GM12891 (cell line): ENCODE data around the gene FAM216B.

Source experiments
- PAX5 ChIP-seq: IDR thresholded peaks from 2 replicates; pipeline ENCODE4 v1.6.1; 2011; ENCODE audit warnings: low read length, moderate library complexity, mild to moderate bottlenecking; ENCODE audit not compliant: insufficient read depth, severe bottlenecking
- POLR2A ChIP-seq: IDR thresholded peaks from 2 replicates; pipeline ENCODE4 v1.6.1; 2011; ENCODE audit warnings: low read depth, low read length, control low read depth
- POLR2AphosphoS5 ChIP-seq: IDR thresholded peaks from 2 replicates; pipeline ENCODE4 v1.6.1; 2011; ENCODE audit warnings: low read depth, low read length, control low read depth
- POU2F2 ChIP-seq: IDR thresholded peaks from 2 replicates; pipeline ENCODE4 v1.6.1; 2011; ENCODE audit warnings: low read depth, mild to moderate bottlenecking, control low read depth, low read length, moderate library complexity
- SPI1 ChIP-seq: IDR thresholded peaks from 2 replicates; pipeline ENCODE4 v1.6.1; 2011; ENCODE audit warnings: low read depth, low read length, control low read depth
- TAF1 ChIP-seq: IDR thresholded peaks from 2 replicates; pipeline ENCODE4 v1.6.1; 2011; ENCODE audit warnings: low read depth, low read length, control low read depth

DNA sequence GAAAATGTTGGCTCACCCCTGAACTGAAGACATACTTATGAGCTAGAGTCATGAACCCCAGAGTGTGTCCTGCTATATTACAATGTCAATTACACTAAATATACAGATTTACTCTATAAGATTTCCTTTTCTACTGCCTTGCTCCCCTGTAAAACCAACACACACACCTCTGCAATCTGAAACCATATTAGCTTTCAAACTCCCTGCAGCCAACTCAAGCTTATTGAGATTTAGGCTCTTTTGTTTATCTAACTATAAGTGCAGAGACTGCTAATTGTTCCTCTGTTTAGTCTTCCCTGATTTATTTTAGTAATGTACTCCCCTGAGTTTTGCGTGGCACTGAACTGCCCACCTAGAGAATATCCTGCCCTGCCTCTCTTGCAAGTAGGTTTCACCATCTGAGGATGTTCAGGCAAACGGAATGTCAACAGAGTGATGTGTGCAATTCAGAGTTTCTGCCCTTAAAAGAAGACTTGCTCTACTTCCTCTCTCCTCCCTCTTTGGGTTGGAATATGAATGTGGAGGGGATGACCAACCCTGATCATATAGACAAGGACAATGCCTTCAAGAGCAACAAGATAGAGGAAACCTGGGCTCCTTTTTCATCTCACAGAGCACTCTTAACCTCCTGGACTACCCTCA lies 22.3 kb downstream of the FAM216B start:
- no peak for TF ChIP-seq POLR2A
- no peak for TF ChIP-seq POLR2AphosphoS5
- TF ChIP-seq TAF1, result no peak
- TF ChIP-seq POU2F2, result no peak
- TF ChIP-seq SPI1, result no peak
- no peak for TF ChIP-seq PAX5
